Smooth muscle cell (in vitro differentiated cells): ENCODE data around the gene GMFB. TPM values are rescaled to one million over a fixed set of nuclear protein-coding genes. Genes with fewer than 3 reads are reported as not detected.

Experiments
- DNase-seq: peaks from one replicate; lab custom pipeline; 2025; ENCODE audit not compliant: unreplicated experiment; lab: John Stamatoyannopoulos, UW
- H2AFZ ChIP-seq: fragments of 200-600 bp; sonication (generic); 2 replicates; pipeline ENCODE4 v1.6.0; 2016; ENCODE audit warnings: antibody characterized with exemption, low read depth, mild to moderate bottlenecking
- H3F3A ChIP-seq: fragments of 200-600 bp; sonication (generic); 2 replicates; pipeline ENCODE4 v1.6.0; 2017; ENCODE audit warnings: antibody characterized with exemption, low read depth
- H3K27ac ChIP-seq: fragments of 200-600 bp; sonication (generic); 2 replicates; pipeline ENCODE4 v1.5.1; 2016; ENCODE audit warnings: low read depth, mild to moderate bottlenecking
- H3K27me3 ChIP-seq: fragments of 200-600 bp; sonication (generic); 2 replicates; pipeline ENCODE4 v1.6.1; 2016; ENCODE audit warnings: low read depth, mild to moderate bottlenecking
- H3K36me3 ChIP-seq: fragments of 200-600 bp; sonication (generic); 2 replicates; pipeline ENCODE4 v1.5.1; 2016; ENCODE audit warnings: low read depth
- H3K4me1 ChIP-seq: fragments of 200-600 bp; sonication (generic); 2 replicates; pipeline ENCODE4 v1.5.1; 2016; ENCODE audit warnings: low read depth
- H3K4me2 ChIP-seq: fragments of 200-600 bp; sonication (generic); 2 replicates; pipeline ENCODE4 v1.6.0; 2016; ENCODE audit warnings: mild to moderate bottlenecking
- H3K4me3 ChIP-seq: fragments of 200-600 bp; sonication (generic); 2 replicates; pipeline ENCODE4 v1.5.1; 2016; ENCODE audit warnings: mild to moderate bottlenecking
- H3K79me2 ChIP-seq: fragments of 200-600 bp; sonication (generic); 2 replicates; pipeline ENCODE4 v1.6.0; 2016; ENCODE audit warnings: low read depth, mild to moderate bottlenecking
- H3K9ac ChIP-seq: fragments of 200-600 bp; sonication (generic); 2 replicates; pipeline ENCODE4 v1.6.0; 2016; ENCODE audit warnings: low read depth
- H3K9me3 ChIP-seq: fragments of 200-600 bp; sonication (generic); replicated peaks from 2 replicates; pipeline ENCODE4 v1.5.1; 2016; ENCODE audit warnings: low read depth
- H4K20me1 ChIP-seq: fragments of 200-600 bp; sonication (generic); 2 replicates; pipeline ENCODE4 v1.6.0; 2016; ENCODE audit warnings: low read depth
- WGBS: methylation state at CpG from one replicate; pipeline ENCODE4 v1.1.7; 2016; ENCODE audit warnings: low lambda C conversion rate; 5-methylcytosine and 5-hydroxymethylcytosine counted together
- polyA plus RNA-seq: library from polyadenylated mRNA; unstranded; fragments of >200 nt; fragmentation: Nextera tagmentation; extraction: Ambion mirVana; gene quantifications from 2 replicates; pipeline ENCODE4 v1.2.1, GENCODE V29; 2016
- total RNA-seq: library from RNA; depleted of rRNA; stranded (reverse); fragments of >200 nt; gene quantifications from 2 replicates; pipeline ENCODE4 v1.2.3, GENCODE V29; 2014
- TF ChIP-seq, protein P1 (sequence below): fragments of 200-600 bp; sonication (generic); IDR thresholded peaks from 2 replicates; pipeline ENCODE4 v1.5.1; 2017; ENCODE audit warnings: borderline replicate concordance, mild to moderate bottlenecking, antibody characterized with exemption; ENCODE audit not compliant: insufficient read depth, poor library complexity, severe bottlenecking

Gene GMFB
- total and polyA plus RNA-seq, 2 experiments from 2014 or later, result 25.7 to 73.5 TPM

DNA sequence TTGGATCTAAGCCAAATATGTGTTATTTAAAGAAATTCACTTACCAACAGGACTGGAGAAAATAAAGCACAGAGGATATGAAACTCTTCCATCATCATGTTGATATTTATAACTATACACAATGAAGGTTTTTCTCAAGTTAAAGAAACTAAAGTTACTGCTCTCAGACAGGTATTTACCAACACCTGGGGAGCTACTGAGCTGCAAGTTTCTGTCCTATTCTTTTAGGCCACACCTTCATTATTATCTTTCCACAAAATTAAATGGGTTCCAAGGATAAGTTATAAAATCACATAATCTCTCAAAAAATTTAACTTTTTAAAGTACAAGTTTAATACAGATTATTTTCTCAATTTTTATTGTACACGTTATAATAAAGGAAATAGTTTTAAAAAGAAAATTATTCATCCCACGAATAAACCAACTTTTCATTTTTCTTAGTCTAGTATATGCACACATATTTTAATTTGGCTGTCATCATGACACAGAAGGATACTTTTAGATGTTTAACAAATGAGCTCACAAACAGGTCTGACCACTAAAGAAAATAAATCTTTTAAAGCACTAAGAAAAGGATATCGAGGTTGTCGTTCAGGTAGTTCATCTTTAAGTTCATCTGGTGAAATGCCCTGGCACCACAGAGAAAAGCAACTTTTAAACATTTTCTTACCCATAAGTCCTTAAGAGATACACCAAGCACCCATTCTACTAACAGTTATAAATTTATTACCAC, 7.8 kb downstream of the GMFB start:
- H4K20me1 ChIP-seq, result peaks cover 82% of the 10 kb centered on the region
- no peak overlapping the region for H2AFZ ChIP-seq
- H3K27me3 ChIP-seq, result no peaks in the 10 kb centered on the region
- TF ChIP-seq, protein P1, sequence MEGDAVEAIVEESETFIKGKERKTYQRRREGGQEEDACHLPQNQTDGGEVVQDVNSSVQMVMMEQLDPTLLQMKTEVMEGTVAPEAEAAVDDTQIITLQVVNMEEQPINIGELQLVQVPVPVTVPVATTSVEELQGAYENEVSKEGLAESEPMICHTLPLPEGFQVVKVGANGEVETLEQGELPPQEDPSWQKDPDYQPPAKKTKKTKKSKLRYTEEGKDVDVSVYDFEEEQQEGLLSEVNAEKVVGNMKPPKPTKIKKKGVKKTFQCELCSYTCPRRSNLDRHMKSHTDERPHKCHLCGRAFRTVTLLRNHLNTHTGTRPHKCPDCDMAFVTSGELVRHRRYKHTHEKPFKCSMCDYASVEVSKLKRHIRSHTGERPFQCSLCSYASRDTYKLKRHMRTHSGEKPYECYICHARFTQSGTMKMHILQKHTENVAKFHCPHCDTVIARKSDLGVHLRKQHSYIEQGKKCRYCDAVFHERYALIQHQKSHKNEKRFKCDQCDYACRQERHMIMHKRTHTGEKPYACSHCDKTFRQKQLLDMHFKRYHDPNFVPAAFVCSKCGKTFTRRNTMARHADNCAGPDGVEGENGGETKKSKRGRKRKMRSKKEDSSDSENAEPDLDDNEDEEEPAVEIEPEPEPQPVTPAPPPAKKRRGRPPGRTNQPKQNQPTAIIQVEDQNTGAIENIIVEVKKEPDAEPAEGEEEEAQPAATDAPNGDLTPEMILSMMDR, result no peak
- H3K79me2 ChIP-seq, result peaks cover 34% of the 10 kb centered on the region
- peaks cover 8% of the 10 kb centered on the region for H3F3A ChIP-seq
- no peaks in the 10 kb centered on the region for H3K9me3 ChIP-seq
- 85% methylated on average over 4 of the region's 4 CpGs for WGBS
- H3K36me3 ChIP-seq, result no peaks in the 10 kb centered on the region
- peak overlapping the region; percentile 42 for H3K4me2 ChIP-seq
- no peak for DNase-seq
- no peak overlapping the region for H3K4me3 ChIP-seq
- H3K9ac ChIP-seq, result peak overlapping the region; percentile 56
- peak overlapping the region; percentile 77 for H3K27ac ChIP-seq
- H3K4me1 ChIP-seq, result peaks cover 6% of the 10 kb centered on the region

DNA sequence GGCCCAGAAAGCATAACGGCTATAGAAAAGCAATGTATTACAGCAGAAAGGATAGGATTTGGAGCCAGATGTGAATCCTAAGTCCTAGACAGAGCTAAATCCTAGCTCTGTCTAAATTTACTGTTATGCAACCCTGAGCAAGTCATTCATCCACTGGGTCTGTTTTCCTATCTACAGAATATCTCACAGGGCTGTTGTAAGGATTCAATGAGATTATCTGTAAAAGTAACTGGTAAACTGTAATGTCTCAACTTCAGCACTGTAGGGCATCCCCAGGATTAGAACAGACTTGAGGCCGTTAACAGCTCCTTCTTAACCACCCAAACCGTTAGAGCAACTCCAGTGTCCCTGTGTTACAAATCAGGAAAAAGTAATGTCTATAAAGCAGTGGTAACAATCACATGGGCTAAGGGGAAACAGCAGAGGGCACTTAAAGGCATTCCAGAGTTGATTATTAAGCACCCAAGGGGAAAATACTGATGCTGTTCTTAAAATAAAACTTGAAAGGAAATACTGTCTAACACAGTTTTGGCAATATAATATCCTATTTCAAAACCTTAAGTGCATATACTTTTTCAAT, 10.1 kb downstream of the GMFB start:
- no peak overlapping the region for H3K4me3 ChIP-seq
- H3K27me3 ChIP-seq, result no peaks in the 10 kb centered on the region
- H3F3A ChIP-seq, result peaks cover 9% of the 10 kb centered on the region
- H3K4me2 ChIP-seq, result peak overlapping the region; percentile 22
- peak overlapping the region; percentile 77 for H3K27ac ChIP-seq
- H3K9ac ChIP-seq, result no peak overlapping the region
- 15% methylated on average over 3 of the region's 3 CpGs for WGBS
- TF ChIP-seq, protein P1, result no peak
- peaks cover 78% of the 10 kb centered on the region for H4K20me1 ChIP-seq
- no peaks in the 10 kb centered on the region for H3K36me3 ChIP-seq
- no peak overlapping the region for H2AFZ ChIP-seq
- peaks cover 21% of the 10 kb centered on the region for H3K4me1 ChIP-seq
- H3K9me3 ChIP-seq, result no peaks in the 10 kb centered on the region
- H3K79me2 ChIP-seq, result peaks cover 11% of the 10 kb centered on the region
- DNase-seq, result no peak

DNA sequence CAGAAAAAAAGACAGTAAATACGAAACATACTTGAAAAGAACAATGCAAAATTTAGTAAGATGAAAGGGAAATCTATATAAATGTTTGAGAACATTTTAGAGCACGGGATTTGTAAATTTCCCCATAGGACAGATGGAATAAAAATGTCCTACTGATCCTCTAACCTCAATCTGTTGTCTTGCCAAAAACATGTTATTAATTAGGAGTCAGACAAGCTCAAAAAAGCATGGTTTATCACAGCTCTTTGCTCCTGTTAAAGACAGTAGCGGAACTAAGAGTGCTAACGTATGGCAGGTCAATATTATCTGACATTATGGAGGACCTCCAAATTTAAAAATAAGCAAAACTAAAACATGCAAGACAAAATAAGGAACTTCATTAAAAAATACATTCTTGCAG, 12.9 kb downstream of the GMFB start:
- H3K27ac ChIP-seq, result peak overlapping the region; percentile 49
- WGBS, result 88% methylated on average over 4 of the region's 4 CpGs
- no peaks in the 10 kb centered on the region for H3K9me3 ChIP-seq
- peaks cover 9% of the 10 kb centered on the region for H3F3A ChIP-seq
- peak overlapping the region; percentile 9 for H3K9ac ChIP-seq
- H3K4me2 ChIP-seq, result peak overlapping the region; percentile 43
- H4K20me1 ChIP-seq, result peaks cover 55% of the 10 kb centered on the region
- H3K27me3 ChIP-seq, result no peaks in the 10 kb centered on the region
- H3K36me3 ChIP-seq, result no peaks in the 10 kb centered on the region
- H3K79me2 ChIP-seq, result no peaks in the 10 kb centered on the region
- H3K4me3 ChIP-seq, result no peak overlapping the region
- DNase-seq, result no peak
- H2AFZ ChIP-seq, result no peak overlapping the region
- H3K4me1 ChIP-seq, result peaks cover 33% of the 10 kb centered on the region
- TF ChIP-seq, protein P1, result no peak
